ENCODE data around the gene MERTK. TPM values are rescaled to one million over a fixed set of nuclear protein-coding genes. Genes with fewer than 3 reads are reported as not detected.
"Not testable (repeated sequence)": the region's sequence is repeated elsewhere in the genome, so short reads cannot be mapped to it uniquely, and the experiment has no call there.

Gene MERTK
- total RNA-seq, 1 experiment from 2014 or later = 0.46 TPM

DNA sequence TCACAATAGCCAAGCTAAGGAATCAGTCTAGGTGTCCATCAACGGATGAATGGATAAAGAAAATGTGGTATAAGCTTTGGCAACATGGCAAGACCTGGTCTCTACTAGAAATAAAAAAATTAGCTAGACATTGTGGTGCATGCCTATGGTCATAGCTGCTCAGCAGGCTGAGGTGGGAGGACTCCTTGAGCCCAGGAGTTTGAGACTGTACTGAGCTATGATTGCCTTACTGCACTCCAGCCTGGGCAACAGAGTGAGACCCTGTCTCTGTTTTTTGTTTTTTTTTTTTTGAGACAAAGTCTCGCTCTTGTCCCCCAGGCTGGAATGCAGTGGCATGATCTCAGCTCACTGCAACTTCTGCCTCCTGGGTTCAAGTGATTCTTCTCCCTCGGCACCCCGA lies 11.6 kb downstream of the MERTK start:
- DNase-seq (ENCODE audit: low read depth) = not testable (repeated sequence)

DNA sequence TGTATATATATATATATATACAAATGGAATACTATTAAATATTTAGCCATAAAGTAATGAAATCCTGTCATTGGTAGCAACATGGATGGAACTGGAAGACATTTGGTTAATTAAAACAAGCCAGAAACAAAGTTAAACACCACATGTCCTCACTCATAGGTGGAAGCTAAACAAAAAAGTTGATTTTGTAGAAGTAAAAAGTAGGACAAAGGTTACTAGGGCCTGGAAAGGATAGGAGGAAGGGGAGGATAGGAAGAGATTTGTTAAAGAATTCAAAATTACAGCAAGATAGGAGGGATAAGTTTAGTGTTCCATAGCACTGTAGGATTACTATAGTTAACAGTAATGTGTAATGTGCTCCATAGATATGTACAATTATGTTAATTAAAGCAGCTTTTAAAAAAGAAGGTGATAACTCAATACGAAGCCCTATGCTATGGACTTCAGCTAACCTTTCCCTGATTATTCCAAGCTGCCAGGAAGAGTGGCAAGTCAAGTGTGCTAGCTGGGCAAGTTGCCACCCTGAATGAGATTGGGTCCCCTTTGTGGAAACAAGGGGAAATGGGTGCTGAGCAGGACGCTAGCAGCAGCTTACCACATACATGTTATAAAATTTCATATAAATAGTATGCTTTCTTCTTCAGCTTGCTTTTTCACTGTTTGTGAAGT lies 12.3 kb downstream of the MERTK start:
- no peak for DNase-seq (ENCODE audit: low read depth)

DNA sequence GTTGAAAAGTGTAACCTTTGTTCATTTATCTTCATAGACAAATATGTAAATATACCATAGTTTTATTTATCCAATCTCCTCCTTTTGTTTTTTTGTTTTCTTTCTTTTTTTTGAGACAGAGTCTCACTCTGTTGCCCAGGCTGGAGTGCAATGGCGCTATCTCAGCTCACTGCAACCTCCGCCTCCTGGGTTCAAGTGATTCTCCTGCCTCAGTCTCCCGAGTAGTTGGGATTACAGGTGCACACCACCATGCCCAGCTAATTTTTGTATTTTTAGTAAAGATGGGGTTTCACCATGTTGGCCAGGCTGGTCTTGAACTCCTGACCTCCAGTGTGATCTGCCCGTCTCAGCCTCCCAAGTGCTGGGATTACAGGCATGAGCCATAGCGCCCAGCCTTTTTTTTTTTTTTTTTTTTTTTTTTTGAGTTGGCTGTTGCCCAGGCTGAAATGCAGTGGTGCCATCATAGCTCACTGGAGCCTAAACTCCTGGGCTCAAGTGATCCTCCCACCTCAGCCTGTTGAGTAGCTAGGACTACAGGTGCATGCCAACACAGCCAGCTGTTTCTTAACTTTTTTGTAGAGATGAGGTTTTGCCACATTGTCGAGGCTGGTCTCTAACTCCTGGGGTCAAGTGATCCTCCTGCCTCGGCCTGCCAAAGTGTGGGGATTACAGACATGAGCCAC lies 13.0 kb downstream of the MERTK start:
- DNase-seq (ENCODE audit: low read depth) = not testable (repeated sequence)

DNA sequence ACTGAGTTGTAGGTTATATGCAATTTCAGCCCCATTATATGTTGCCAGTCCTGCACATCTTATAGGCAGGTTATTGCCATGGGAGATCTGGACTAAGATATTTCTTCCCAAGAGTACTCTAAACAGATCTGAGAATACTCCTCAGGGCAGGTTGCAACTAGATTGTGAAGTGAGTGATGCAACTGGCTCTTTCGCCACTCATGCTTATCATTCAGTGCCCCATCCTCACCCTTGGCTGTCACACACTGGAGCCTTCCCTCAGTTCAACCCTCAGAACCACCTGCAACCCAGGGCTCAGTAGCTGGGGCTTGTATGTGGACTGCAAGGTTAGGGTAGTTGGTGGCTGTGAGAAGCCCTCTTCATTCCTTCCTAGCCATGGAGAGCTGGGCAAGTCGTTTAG lies 14.1 kb downstream of the MERTK start:
- DNase-seq (ENCODE audit: low read depth) = no peak

DNA sequence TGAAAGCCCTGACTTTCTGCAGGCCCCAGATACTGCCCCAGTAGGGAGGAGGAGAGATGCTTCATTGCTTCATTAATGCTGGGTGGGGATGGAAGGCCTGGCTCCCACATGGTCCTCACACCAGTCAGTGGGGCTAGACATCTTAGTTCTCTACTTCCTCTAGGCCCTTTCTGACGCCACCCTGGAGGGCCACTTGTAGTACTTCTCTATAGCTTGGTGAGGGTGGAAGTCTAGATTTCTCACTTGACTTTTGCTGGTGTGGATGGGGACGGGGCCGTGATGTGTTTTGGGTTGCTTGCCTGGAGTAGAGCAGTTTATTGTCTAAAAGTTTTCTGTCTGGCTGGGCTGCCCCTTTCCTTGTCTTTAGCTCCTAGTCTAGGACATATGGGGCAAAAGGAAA lies 18.7 kb downstream of the MERTK start:
- no peak for DNase-seq (ENCODE audit: low read depth)

- DNase-seq (ENCODE audit: low read depth) = no peak
Observed at GRCh38 chr2:111918383-111918806, 20.0 kb downstream of the MERTK start.

DNA sequence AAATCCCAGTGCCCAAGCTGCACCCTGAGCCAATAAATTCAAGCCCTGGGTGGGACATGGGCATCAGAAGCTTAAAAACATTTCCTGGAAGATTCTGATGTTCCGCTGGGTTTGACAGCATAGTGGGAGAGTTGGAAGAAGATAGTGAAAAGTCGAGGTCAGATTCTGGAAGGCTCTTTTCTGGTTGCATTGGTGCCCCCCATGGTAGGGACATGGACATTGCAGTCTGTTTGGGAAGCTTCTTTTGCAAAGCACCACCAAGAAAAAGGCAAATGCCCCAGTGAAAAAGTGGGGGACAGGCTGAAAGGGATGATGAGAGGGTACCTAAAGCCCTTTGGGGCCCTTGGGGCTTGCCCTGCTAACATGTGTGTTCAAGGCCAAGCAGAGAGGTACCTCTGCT lies 21.0 kb downstream of the MERTK start:
- no peak for DNase-seq (ENCODE audit: low read depth)

DNA sequence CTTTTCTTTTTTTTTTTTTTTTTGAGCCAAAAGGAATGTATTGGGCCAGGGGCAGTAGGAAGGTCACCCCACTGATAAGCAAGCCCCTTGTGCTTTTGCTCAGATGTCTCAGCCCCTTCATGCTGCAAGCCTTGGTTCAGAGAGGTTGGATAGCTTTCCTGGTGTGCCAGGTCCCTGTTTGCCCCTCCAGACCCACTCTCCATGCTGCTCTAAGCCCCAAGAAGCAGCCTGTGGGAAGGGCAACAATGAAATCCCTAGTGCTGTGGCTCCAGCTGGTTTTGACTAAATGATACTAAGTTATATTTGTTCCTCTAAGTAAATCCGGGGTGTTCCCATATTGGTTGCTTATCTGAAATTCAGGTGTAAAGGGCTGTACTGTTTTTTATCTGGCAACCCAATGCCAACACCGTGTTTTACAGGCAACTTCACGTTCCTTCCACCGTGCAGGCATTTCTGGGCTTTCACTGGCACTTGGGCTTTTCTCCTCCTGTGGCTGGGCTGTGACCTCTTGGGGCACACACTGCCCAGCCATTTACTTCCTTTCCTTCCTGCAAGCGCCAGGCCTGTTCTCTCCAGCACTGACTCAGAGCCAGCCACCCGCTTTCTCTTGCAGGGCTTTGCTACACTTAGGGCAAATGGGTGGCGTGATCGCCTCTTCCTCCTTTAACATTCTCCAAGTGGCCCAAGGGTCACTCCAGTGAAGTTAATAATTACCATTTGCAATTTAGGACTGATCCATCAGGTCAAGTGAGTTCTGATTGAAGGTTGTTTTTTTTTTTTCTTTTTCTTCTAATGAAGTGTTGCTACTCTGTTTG lies 21.6 kb downstream of the MERTK start:
- no peak for DNase-seq (ENCODE audit: low read depth)

- DNase-seq (ENCODE audit: low read depth) = peak; percentile 43
Observed at GRCh38 chr2:111923276-111923804, 24.9 kb downstream of the MERTK start.

DNA sequence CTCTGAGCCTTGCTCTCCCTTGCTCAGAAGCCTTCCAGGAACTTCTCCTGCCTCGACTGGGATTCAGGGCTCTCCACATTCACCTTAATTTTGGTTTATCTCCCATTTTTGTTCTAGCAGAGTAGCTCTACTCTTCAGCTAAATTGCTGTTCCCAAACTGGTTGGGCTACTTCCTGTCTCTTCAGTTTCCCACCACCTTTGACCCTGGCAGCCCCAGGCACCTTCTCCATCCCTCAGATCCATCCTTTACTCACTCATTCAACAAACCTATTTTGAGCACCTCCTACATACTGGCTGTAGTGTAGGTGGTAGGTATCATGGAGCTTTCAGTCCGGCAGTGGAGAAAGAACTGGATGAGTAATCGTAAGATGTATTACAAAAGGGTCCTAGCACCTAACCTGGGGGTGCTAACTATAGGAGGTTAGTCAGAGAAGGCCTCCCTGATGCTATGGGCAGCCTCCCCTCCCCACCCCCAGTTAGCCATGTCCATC lies 26.3 kb downstream of the MERTK start:
- DNase-seq (ENCODE audit: low read depth) = no peak

GRCh38 chr2:111927723-111928122 lies 29.3 kb downstream of the MERTK start:
- DNase-seq (ENCODE audit: low read depth) = no peak

- no peak for DNase-seq (ENCODE audit: low read depth)
Observed at GRCh38 chr2:111930409-111930808, 32.0 kb downstream of the MERTK start.

DNA sequence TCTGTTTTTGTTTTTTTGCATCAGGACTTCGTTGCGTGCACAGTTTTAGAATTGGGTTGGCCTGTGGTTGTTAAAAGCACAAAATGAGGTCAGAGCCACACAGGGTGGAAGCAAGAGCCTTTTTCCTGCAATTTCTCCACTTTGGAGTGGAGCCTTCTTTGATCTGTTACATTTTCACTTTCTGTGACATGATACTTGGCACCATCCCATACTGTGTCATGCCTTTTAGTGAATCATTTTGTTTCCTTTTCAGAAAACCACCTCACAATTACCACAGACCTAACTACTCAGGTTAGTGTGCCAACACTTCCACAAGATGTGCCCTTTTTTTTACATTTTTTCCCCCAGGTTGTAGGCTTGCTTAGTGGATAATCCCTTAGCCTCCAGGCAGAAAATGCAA lies 32.5 kb downstream of the MERTK start:
- DNase-seq (ENCODE audit: low read depth) = peak; percentile 61

DNA sequence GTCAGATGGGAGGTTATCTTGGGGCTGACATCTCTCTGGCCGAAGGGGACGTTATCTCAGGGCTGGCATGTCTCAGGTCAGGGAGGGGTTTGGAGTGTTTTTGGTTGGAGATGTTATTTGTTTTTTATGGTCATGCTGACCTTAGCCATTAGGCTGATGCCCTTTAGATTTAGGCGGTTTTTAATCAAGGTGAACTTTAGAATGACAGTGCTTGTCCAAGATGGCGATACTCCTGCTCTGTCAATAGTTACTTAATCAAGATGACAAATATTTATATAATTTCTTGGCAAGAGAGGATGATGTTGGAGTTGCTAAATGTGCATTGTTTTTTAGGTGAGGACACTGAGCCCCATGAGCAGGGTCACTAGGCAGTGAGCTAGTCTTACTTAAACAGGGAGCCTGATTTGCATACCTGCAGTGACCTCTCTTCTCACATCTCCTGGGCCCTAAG lies 34.5 kb downstream of the MERTK start:
- DNase-seq (ENCODE audit: low read depth) = no peak

DNA sequence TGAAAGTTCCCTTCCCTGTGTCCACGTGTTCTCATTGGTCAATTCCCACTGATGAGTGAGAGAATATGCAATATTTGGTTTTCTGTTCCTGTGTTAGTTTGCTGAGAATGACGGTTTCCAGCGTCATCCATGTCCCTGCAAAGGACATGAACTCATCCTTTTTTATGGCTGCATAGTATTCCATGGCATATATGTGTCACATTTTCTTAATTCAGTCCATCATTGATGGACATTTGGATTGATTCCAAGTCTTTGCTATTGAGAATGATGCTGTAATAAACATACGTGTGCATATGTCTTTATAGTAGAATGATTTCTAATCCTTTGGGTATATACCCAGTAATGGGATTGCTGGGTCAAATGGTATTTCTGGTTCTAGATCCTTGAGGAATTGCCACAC lies 35.5 kb downstream of the MERTK start:
- not testable (repeated sequence) for DNase-seq (ENCODE audit: low read depth)

DNA sequence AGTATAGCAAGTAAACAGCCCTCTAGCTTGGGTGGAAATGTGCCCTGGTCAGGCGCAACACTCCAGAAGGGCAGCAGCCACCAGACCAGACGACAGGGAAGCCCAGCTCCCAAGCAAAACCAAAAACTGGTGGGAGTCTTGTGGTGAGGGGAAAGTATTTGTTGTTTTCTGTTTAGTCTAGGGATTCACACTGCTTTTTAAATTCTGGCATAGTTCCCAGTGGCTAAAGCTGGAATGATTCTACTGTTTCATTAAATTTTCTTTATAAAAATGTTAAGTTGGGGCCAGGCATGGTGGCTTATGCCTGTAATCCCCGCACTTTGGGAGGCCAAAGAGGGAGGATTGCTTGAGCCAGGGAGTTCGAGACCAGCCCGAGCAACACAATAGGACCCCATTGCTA lies 38.5 kb downstream of the MERTK start:
- no peak for DNase-seq (ENCODE audit: low read depth)

GRCh38 chr2:111938392-111938791 lies 40.0 kb downstream of the MERTK start:
- no peak for DNase-seq (ENCODE audit: low read depth)

DNA sequence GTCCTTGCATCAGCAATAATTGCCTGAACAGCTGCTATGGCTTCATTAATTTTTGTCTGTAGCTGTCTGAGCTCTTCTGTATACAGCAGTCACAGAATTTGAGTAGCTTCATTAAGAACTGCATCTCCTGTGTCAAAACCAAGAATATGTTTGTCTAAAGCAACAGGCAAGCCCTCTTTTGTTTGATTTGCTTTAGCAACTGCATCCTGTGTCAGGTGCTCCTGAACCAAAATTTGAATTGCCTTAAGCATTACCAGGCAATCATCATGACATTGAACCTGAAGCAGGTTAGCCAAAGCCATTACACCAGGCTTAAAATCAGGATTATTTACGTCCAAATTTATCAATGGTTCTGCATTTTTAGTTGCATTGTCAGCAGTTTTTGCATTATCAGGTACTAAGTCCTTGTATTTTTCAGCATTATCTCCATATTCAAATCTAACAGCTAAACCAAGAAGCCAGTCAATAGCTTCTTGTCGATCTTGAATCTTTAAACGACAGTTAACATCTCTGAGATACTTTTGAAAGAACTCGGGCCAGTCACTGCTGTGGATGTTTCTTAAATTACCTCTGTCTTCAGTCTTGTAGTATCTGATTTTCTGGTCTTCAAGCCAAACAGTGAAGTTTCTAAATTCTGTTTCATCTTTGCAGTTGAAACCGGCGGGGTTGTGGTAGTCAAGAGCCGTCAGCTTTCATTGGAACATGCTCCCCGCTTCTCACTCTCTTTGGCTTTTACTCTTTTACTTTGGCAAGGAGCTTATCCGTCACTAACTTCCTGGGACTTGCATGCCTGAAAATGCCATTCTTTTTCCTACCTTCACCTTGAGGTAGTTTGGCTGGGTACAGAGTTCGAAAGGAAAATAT lies 42.2 kb downstream of the MERTK start:
- no peak for DNase-seq (ENCODE audit: low read depth)

GRCh38 chr2:111941531-111941930 lies 43.1 kb downstream of the MERTK start:
- DNase-seq (ENCODE audit: low read depth) = no peak

DNA sequence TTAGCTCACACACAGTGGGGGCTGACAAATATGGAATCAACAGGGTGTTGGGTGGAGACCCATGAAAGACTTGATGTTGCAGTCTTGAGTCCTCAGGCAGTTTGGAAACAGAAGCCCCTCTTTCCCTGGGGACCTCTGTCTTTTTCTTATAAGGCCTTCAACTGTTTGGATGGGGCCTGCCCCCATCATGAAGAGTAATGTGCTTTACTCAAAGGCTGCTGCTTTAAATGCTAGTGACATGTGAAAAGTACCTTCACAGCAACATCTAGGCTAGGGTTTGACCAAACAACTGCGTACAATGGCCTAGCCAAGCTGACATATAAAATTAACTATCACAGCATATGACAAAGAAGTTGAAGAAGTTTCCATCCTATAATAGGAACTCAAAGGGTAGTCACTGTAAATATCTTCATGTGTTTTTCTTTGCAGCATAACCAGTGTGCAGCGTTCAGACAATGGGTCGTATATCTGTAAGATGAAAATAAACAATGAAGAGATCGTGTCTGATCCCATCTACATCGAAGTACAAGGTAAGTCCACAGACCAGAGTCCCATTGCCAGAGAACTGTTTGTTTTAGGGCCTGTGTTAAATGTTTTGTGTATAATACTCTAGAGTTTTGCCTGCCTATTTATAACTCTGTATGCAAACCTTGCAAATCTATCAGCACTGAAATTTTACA lies 46.3 kb downstream of the MERTK start:
- no peak for DNase-seq (ENCODE audit: low read depth)
